Measurements from ENCODE around the gene HM13.
A peak's percentile ranks its signal among the peaks of the same experiment; 100 is the strongest.

HM13 gene

GRCh38 chr20:31570735-31571617, 56.7 kb downstream of the HM13 start:
- no CpG with 5 or more reads among the region's 25 CpGs for WGBS, 2 donors (ENCODE audit: extremely low coverage in 2 of 2, insufficient read length in 2 of 2, insufficient replicate concordance in 1 of 2)

GRCh38 chr20:31572042-31572700, 57.9 kb downstream of the HM13 start:
- Histone ChIP-seq H3K4me2 (ENCODE audit: insufficient read depth, low read length, poor library complexity, severe bottlenecking) (peak overlapping the region; percentile 82), H2AK5ac (ENCODE audit: low read depth, low read length) (peak overlapping the region; percentile 85), H3K9ac (ENCODE audit: low read depth, low read length, poor library complexity) (peak overlapping the region; percentile 83), H3K14ac (ENCODE audit: low read length) (peak overlapping the region; percentile 77), H3K23ac (ENCODE audit: low read depth, low read length, poor library complexity) (peak overlapping the region; percentile 100), H2BK5ac (ENCODE audit: low read length) (peak overlapping the region; percentile 85), H2BK120ac (ENCODE audit: low read depth, low read length) (no peak overlapping the region), H3K4ac (ENCODE audit: low read length) (peak overlapping the region; percentile 86), H2BK15ac (ENCODE audit: low read length) (peak overlapping the region; percentile 8), H4K8ac (ENCODE audit: low read depth, low read length) (no peak overlapping the region), H3K27ac (replicated peaks; ENCODE audit: low read length) (peak overlapping the region; percentile 91), H3K4me1 (ENCODE audit: control insufficient read depth in 2 of 2, insufficient read depth in 1 of 2, low read depth in 1 of 2, low read length in 2 of 2) (peaks cover 8% of the 10 kb centered on the region in 2 donors), H3K36me3 (replicated peaks in 1 of 2; ENCODE audit: control insufficient read depth in 2 of 2, insufficient read depth in 2 of 2, low read length in 2 of 2) (peaks cover 3 to 25% of the 10 kb centered on the region in 2 donors), H4K91ac (ENCODE audit: low read depth, low read length, poor library complexity) (no peak overlapping the region), H3K4me3 (ENCODE audit: low read length in 2 of 2) (peak overlapping the region; percentile 39 to 51), H2AFZ (ENCODE audit: low read length) (peak overlapping the region; percentile 83), H3K18ac (ENCODE audit: low read length) (peak overlapping the region; percentile 95), H2BK12ac (ENCODE audit: low read length) (no peak overlapping the region), H3K9me3 (replicated peaks in 1 of 2; ENCODE audit: control insufficient read depth in 2 of 2, insufficient read depth in 1 of 2, low read depth in 1 of 2, low read length in 2 of 2) (no peaks in the 10 kb centered on the region), H3K79me1 (ENCODE audit: low read depth, low read length) (no peaks in the 10 kb centered on the region), H3K27me3 (ENCODE audit: control insufficient read depth in 3 of 3, insufficient read depth in 3 of 3, low read depth in 1 of 3, low read length in 3 of 3) (no peaks in the 10 kb centered on the region)
- DNase-seq (ENCODE audit: low spot score) = no peak
- no CpG with 5 or more reads among the region's 17 CpGs for WGBS, 2 donors (ENCODE audit: extremely low coverage in 2 of 2, insufficient read length in 2 of 2, insufficient replicate concordance in 1 of 2)

More at GRCh38 chr20:31570735-31571617, 56.7 kb downstream of the HM13 start:
- H2BK12ac ChIP-seq (ENCODE audit: low read length) = no peak overlapping the region
- no peak overlapping the region for H2BK15ac ChIP-seq (ENCODE audit: low read length)
- H3K4me1 ChIP-seq (ENCODE audit: control insufficient read depth in 2 of 2, insufficient read depth in 1 of 2, low read depth in 1 of 2, low read length in 2 of 2) = peaks cover 8% of the 10 kb centered on the region in 2 donors
- no peak overlapping the region for H3K9ac ChIP-seq (ENCODE audit: low read depth, low read length, poor library complexity)
- H3K18ac ChIP-seq (ENCODE audit: low read length) = peak overlapping the region; percentile 12
- no peak overlapping the region for H3K14ac ChIP-seq (ENCODE audit: low read length)
- no peak overlapping the region for H2BK5ac ChIP-seq (ENCODE audit: low read length)
- H2AFZ ChIP-seq (ENCODE audit: low read length) = no peak overlapping the region
- H3K4me2 ChIP-seq (ENCODE audit: insufficient read depth, low read length, poor library complexity, severe bottlenecking) = no peak overlapping the region
- DNase-seq (ENCODE audit: low spot score) = no peak
- H3K27me3 ChIP-seq (ENCODE audit: control insufficient read depth in 3 of 3, insufficient read depth in 3 of 3, low read depth in 1 of 3, low read length in 3 of 3) = no peaks in the 10 kb centered on the region
- no peak overlapping the region for H4K91ac ChIP-seq (ENCODE audit: low read depth, low read length, poor library complexity)
- H2BK120ac ChIP-seq (ENCODE audit: low read depth, low read length) = no peak overlapping the region
- H3K4ac ChIP-seq (ENCODE audit: low read length) = no peak overlapping the region
- peaks cover 11 to 36% of the 10 kb centered on the region in 2 donors for H3K36me3 ChIP-seq (replicated peaks in 1 of 2; ENCODE audit: control insufficient read depth in 2 of 2, insufficient read depth in 2 of 2, low read length in 2 of 2)
- H3K4me3 ChIP-seq (ENCODE audit: low read length in 2 of 2) = no peak overlapping the region
- no peak overlapping the region for H4K8ac ChIP-seq (ENCODE audit: low read depth, low read length)
- H3K23ac ChIP-seq (ENCODE audit: low read depth, low read length, poor library complexity) = no peak overlapping the region
- H3K9me3 ChIP-seq (replicated peaks in 1 of 2; ENCODE audit: control insufficient read depth in 2 of 2, insufficient read depth in 1 of 2, low read depth in 1 of 2, low read length in 2 of 2) = no peaks in the 10 kb centered on the region
- peak overlapping the region; percentile 36 for H2AK5ac ChIP-seq (ENCODE audit: low read depth, low read length)
- no peaks in the 10 kb centered on the region for H3K79me1 ChIP-seq (ENCODE audit: low read depth, low read length)
- no peak overlapping the region for H3K27ac ChIP-seq (replicated peaks; ENCODE audit: low read length)

- H3K27ac ChIP-seq (replicated peaks; ENCODE audit: low read length) = peak overlapping the region; percentile 91
- H3K79me1 ChIP-seq (ENCODE audit: low read depth, low read length) = no peaks in the 10 kb centered on the region
- DNase-seq (ENCODE audit: low spot score) = peak; percentile 91
- no peaks in the 10 kb centered on the region for H3K9me3 ChIP-seq (replicated peaks in 1 of 2; ENCODE audit: control insufficient read depth in 2 of 2, insufficient read depth in 1 of 2, low read depth in 1 of 2, low read length in 2 of 2)
- peak overlapping the region; percentile 83 for H2AFZ ChIP-seq (ENCODE audit: low read length)
- peaks cover 3 to 19% of the 10 kb centered on the region in 2 donors for H3K36me3 ChIP-seq (replicated peaks in 1 of 2; ENCODE audit: control insufficient read depth in 2 of 2, insufficient read depth in 2 of 2, low read length in 2 of 2)
- H3K9ac ChIP-seq (ENCODE audit: low read depth, low read length, poor library complexity) = peak overlapping the region; percentile 84
- peaks cover 8% of the 10 kb centered on the region in 2 donors for H3K4me1 ChIP-seq (ENCODE audit: control insufficient read depth in 2 of 2, insufficient read depth in 1 of 2, low read depth in 1 of 2, low read length in 2 of 2)
- no peak overlapping the region for H2BK120ac ChIP-seq (ENCODE audit: low read depth, low read length)
- no peak overlapping the region for H4K91ac ChIP-seq (ENCODE audit: low read depth, low read length, poor library complexity)
- H2BK5ac ChIP-seq (ENCODE audit: low read length) = peak overlapping the region; percentile 85
- no peaks in the 10 kb centered on the region for H3K27me3 ChIP-seq (ENCODE audit: control insufficient read depth in 3 of 3, insufficient read depth in 3 of 3, low read depth in 1 of 3, low read length in 3 of 3)
- H3K4me3 ChIP-seq (ENCODE audit: low read length in 2 of 2) = peak overlapping the region; percentile 51 to 75
- H3K14ac ChIP-seq (ENCODE audit: low read length) = peak overlapping the region; percentile 77
- peak overlapping the region; percentile 85 for H2AK5ac ChIP-seq (ENCODE audit: low read depth, low read length)
- H3K4ac ChIP-seq (ENCODE audit: low read length) = peak overlapping the region; percentile 86
- peak overlapping the region; percentile 95 for H3K18ac ChIP-seq (ENCODE audit: low read length)
- peak overlapping the region; percentile 23 for H2BK15ac ChIP-seq (ENCODE audit: low read length)
- no peak overlapping the region for H2BK12ac ChIP-seq (ENCODE audit: low read length)
- no CpG with 5 or more reads among the region's 63 CpGs for WGBS, 2 donors (ENCODE audit: extremely low coverage in 2 of 2, insufficient read length in 2 of 2, insufficient replicate concordance in 1 of 2)
- H4K8ac ChIP-seq (ENCODE audit: low read depth, low read length) = no peak overlapping the region
- peak overlapping the region; percentile 82 for H3K4me2 ChIP-seq (ENCODE audit: insufficient read depth, low read length, poor library complexity, severe bottlenecking)
- peak overlapping the region; percentile 100 for H3K23ac ChIP-seq (ENCODE audit: low read depth, low read length, poor library complexity)
Measured at GRCh38 chr20:31572701-31573554, 58.7 kb downstream of the HM13 start.
